NAMALWA (cell line): ENCODE results near the gene HEPHL1.

Experiments used
- DNase-seq: peaks from one replicate; pipeline ENCODE4 v3.0.0-alpha.2; 2015; ENCODE audit warnings: low spot score

HEPHL1 gene

DNA sequence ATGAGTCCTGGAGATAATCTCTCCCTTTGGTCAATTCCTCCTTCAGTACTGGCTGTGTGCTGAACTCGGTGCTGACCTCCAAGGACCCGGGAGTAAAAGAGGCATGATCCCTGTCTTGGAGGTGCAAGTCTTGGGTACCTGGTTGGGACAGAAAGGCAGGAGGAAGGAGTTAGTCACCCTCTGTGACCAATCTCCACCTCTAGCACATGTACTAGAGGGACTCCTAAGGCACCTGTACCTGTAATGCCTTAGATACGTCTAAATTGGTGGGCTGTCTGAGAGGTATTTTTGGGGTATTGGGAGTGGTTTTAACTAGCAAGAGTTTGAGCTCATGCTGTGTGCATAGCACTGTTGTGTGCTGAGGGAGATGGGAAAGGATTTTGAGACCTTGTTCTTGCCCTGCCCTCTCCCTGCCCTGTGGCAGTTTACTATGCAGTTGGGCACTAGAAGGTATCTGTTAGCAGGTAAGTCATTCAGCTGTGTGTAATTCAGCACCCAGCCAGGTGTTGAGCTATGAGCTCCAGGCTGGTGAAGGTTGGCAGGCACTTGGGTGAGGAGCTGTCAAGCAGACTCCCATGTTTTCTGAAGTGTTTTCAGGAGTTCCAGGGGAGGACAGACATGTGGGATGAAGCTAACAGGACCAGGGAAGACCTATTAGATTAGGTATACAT is 110.0 kb downstream of the HEPHL1 start:
- no peak for DNase-seq

- no peak for DNase-seq
Measured at GRCh38 chr11:94131718-94132115, 110.6 kb downstream of the HEPHL1 start.

DNA sequence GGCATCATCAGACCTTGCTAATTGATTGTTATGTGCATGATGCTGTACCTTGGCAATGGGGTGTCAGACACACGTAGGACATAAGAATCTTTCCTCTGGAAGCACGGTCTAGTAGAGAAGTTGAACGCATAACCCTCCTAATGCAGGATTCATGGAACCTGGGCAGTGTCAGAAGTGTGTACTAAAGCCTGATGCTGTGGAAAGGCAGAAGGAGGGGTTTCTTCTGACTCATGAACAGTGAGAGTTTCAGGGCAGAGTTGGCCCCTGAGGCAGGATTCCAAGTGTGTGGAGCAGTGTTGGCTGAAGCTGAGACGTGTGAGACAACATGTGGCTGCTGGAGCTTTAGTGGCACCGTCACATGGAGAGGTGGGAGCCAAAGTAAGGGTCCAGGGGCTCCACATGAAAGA is 111.0 kb downstream of the HEPHL1 start:
- no peak for DNase-seq

GRCh38 chr11:94132823-94133408 is 111.8 kb downstream of the HEPHL1 start:
- DNase-seq, result no peak

GRCh38 chr11:94133752-94134151 is 112.6 kb downstream of the HEPHL1 start:
- no peak for DNase-seq

GRCh38 chr11:94134651-94135512 is 113.7 kb downstream of the HEPHL1 start:
- DNase-seq, result no peak

DNA sequence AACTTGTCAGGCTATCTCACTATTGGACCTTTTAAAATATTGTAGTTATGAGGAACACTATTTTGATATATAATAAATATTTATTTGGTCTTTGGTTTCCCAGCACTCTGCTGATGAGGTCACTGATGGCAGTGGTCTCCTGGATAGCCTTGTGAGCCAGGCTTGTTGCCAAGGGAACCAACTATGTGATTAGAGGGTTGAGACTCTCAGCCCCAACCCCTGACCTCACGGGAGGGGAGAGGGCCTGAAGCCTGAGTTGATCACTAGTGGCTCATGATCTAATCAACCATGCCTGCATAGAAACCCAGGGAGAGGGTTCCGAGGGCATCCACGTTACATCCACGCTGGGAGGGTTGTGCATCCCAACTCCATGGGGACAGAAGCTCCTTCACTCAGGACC is 118.3 kb downstream of the HEPHL1 start:
- no peak for DNase-seq

GRCh38 chr11:94140154-94140655 is 119.1 kb downstream of the HEPHL1 start:
- no peak for DNase-seq

DNA sequence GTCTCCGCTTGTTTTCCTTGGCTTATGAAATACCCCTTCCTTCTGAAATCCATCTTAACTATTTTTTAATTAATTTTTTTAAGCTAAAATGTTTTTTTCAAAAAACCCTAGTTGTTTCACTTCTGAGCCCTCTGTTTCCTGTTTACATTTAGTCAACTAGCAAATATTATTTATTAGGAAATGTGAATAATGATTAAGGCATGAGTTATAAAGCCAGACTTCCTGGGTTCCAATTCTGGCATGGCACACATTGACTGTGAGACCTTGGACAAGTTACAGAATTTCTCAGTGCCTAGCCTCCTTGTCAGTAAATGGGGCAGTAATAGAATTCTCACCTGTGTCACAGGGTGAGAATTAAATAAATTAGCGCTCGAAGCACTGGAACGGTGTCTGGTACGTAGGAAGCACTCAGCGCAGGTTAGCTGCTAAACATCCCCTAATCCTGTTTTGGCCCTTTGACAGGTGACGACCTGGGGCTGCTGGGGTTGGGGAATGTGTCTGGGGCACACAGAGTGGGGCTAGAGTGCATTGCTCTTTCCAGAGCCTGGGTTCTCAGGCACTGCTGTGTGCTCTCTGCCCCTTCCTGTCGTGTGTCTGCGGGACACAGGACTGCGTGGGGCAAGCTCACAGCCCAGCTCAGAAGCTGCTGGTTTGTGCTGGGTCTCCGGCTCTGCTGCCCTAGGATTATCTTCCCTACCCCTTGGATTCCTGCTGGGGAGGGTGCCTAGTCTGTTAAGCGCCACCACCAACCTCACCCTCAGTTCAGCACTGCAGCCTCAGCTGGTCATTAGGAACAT is 120.6 kb downstream of the HEPHL1 start:
- DNase-seq, result no peak

DNA sequence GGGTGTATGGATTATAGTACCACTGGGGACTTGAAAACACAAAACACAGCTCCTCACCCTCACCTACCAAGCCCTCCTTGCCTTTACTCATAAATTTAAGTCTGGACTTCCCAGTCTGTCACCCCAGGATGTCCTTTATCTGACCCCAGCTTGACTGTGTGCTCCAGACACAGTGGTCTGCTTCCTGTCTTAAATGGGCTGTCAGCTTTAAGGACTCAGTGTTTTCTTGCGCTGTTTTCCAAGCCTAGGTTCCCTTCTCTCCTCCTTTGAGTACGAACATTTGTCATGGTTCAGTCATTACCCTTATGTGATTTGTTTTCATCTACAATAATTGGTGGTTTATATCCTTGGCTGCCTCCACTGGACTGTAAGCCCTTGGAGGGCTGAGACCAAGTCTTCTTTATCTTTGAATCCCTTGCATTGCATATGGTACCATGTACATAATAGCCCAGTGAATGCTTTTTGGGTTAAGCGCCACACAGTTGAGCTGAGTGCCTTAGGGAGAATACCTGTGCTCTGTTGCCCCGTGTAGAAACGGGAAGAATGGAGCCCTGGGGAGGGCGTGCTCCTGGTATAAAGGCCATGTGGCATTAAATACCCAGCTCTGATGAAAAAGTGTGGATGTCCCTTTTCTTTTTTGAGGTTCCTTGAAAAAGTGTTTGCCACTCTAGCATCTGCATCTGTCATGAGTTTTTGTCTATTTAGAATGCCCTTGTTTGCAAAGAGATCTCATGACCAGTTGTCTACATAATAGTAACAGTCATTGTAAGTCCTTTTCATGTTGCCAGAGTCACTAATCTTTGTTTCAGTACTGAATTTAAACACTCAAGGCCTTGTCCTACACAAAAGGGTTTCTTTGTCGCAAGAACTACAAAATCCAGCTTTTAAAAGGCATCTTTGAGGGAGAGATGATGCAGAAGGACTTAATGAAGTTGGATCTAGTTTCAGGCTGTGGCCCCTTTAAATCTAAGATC is 121.4 kb downstream of the HEPHL1 start:
- no peak for DNase-seq

- no peak for DNase-seq
Measured at GRCh38 chr11:94144216-94144615, 123.1 kb downstream of the HEPHL1 start.

DNA sequence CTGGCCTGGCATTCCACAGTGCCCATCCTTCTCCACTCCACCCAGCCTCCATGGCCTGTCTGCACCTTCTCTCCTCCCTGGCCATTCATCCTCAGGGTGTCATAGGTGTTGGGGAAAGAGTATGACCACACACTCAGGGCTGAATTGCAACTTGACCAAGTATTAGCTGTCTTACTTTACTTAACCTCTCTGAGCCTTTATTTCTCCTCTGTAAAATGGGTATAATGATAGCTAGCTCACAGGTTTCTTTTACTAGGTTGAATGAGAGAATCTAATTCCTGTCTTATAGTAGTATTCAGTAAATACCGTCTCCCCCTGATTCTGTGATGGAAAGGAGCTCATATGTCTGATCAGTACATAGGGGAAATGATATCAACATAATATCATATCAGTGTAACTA is 123.5 kb downstream of the HEPHL1 start:
- DNase-seq, result no peak

DNA sequence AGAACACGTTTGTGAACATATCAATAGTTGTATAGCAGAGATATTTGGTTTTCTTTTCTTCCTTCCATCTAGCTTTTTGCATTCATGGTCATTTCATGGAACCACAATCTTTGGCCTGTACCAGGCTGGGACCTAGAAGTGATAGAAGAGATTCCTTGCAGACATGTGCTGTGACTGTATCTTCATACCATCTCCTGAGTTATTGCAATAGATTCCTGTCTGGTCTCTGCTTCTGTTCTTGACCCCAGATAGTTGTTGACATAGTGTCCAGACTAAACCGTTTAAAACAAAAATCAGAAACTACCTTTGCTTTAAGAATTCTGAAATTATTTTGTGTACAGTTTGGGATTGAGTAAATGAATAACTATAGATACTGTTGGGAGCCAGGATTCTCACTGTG is 124.3 kb downstream of the HEPHL1 start:
- no peak for DNase-seq

GRCh38 chr11:94145916-94146315 is 124.8 kb downstream of the HEPHL1 start:
- no peak for DNase-seq

- no peak for DNase-seq
Measured at GRCh38 chr11:94147433-94147845, 126.3 kb downstream of the HEPHL1 start.

DNA sequence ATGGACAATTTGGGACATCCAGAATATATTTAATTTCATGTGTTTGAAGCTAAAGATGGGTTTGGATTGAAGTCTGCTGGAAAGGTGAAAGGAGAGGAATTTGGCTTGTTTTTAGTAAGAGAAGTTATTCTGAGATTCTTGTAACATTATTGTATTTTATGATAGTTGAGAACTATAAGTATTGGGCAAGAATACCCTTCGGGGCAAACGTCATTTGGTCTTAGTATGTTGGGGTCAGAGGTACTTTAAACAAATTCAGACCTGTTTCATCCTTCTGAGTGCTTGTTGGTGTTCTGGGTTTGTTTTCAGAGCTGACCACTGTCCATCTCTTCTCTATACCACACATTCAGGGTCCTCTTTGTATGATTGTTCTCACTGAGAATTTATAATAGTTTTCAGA is 127.0 kb downstream of the HEPHL1 start:
- no peak for DNase-seq

- DNase-seq, result no peak
Measured at GRCh38 chr11:94149431-94150017, 128.4 kb downstream of the HEPHL1 start.

DNA sequence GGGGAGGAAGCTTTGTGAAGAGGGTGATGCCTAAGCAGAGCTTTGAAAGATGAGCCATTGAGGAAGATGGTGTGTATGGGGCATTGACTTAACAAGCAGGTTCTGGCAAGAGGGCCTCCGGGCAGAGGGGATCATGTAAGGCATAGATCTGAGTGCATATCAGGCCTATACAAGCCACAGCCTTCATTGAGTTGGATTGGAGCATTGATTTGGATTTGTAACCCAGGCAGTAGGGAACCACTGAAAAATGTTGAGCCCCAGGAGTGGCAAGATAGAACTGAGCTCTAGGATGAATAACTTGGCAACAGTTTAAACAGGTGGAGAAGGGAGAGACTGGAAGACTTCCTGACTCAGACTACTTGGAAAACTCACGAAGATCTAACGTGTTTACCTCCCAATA is 128.9 kb downstream of the HEPHL1 start:
- no peak for DNase-seq

GRCh38 chr11:94150704-94151685 is 129.8 kb downstream of the HEPHL1 start:
- no peak for DNase-seq
